ENCODE results near the gene ZC3H12C.

DNA sequence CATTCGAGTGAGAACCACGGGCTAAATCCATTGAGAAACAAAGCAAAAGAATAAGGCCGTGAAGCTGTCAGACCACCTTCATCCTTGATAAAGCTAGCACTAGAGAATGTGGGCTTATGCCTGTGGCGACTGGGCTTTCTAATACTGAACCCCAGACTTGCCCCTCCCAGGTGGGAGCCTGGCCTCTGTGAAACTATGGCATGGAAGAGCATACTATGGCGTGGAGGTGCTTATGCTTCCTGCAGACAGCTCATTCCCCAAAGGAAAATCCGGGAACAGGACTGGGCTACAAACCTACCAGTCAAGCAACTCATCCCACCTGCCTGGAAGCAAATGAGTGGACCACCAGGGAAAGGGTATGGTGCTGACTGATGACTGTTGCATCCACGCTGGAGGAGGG is 92.4 kb downstream of the ZC3H12C start:
- no peak for TF ChIP-seq POLR2A (IDR thresholded peaks at IDR 0.05; ENCODE audit: low read length)
- TF ChIP-seq GATA1 (IDR thresholded peaks at IDR 0.05; ENCODE audit: low read depth, low read length) = no peak

All from erythroblast (primary cell).